BJ (cell line): ENCODE data around the gene JPT2. TPM values are rescaled to one million over a fixed set of nuclear protein-coding genes. Genes with fewer than 3 reads are reported as not detected.

Source experiments
- CTCF ChIA-PET: fragments of 350-600 bp; formaldehyde crosslinking; extraction: SDS; loops from one replicate; lab custom pipeline; 2021; ENCODE audit warnings: antibody characterized with exemption, inconsistent platforms; lab: Yijun Ruan, JAX
- POLR2A ChIA-PET: fragments of 300-600 bp; sonication (Branson Sonifier 250); formaldehyde crosslinking; extraction: SDS; loops from one replicate; lab custom pipeline; 2021; ENCODE audit warnings: antibody characterized with exemption; lab: Charles Lee
- DNase-seq: peaks from one replicate; pipeline ENCODE4 v3.0.0-alpha.2; 2011; ENCODE audit warnings: low read depth
- H3K27me3 ChIP-seq: 2 replicates; pipeline ENCODE4 v1.6.0; 2011; ENCODE audit warnings: low read length; ENCODE audit not compliant: control insufficient read depth, insufficient read depth
- H3K36me3 ChIP-seq: 2 replicates; pipeline ENCODE4 v1.5.1; 2011; ENCODE audit warnings: low read length; ENCODE audit not compliant: control insufficient read depth, insufficient read depth
- H3K4me3 ChIP-seq: 2 replicates; pipeline ENCODE4 v1.5.1; 2011; ENCODE audit warnings: low read depth, mild to moderate bottlenecking, control low read depth, low read length
- CTCF ChIP-seq: IDR thresholded peaks from 2 replicates; pipeline ENCODE4 v1.5.1; 2011; ENCODE audit warnings: low read depth, mild to moderate bottlenecking, control low read depth, inconsistent platforms, low read length, moderate library complexity; ENCODE audit not compliant: insufficient read depth
- polyA plus RNA-seq: library from polyadenylated mRNA; depleted of rRNA; stranded (reverse); fragments of >200 nt; gene quantifications from 2 replicates; pipeline ENCODE4 v1.2.3, GENCODE V29; 2011; rRNA removed
- small RNA-seq: library from RNA; depleted of rRNA; stranded (forward); fragments of <200 nt; gene quantifications from one replicate; pipeline ENCODE3, GENCODE V24; 2012; ENCODE audit warnings: low replicate concordance, low read depth; ENCODE audit not compliant: insufficient read length

Gene JPT2
- polyA plus RNA-seq, 1 experiment: 46.2 TPM

GRCh38 chr16:1747934-1748333, 69.9 kb downstream of the JPT2 start:
- DNase-seq: no peak
- TF ChIP-seq CTCF: no peak
- POLR2A ChIA-PET: no interaction called here
- Histone ChIP-seq H3K4me3 (no peak overlapping the region), H3K36me3 (peaks cover 41% of the 10 kb centered on the region), H3K27me3 (no peaks in the 10 kb centered on the region)
- CTCF ChIA-PET: no interaction called here

- POLR2A ChIA-PET: no interaction called here
- peaks cover 32% of the 10 kb centered on the region for H3K36me3 ChIP-seq
- H3K27me3 ChIP-seq: no peaks in the 10 kb centered on the region
- H3K4me3 ChIP-seq: no peak overlapping the region
- DNase-seq: no peak
- TF ChIP-seq CTCF: no peak
- CTCF ChIA-PET: interaction anchor here (0.6 to 1.0 kb wide), 2 partner anchors 15 to 52 kb away, joined by 4 read pairs; no protein-coding TSS in a partner anchor
Observed at GRCh38 chr16:1749152-1750117, 71.4 kb downstream of the JPT2 start.

Small RNA genes within 50 kb of the gene (small RNA-seq; reads per million reads assigned to genes)
- not detected for gene MIR3177

Other genes with a start within 250 kb of the JPT2 start
- gene PERCC1, start 247.2 kb upstream of the JPT2 start, polyA plus RNA-seq: not detected in 2 replicates
- 0.04 and 0.23 TPM in 2 replicates for gene CCDC154, start 233.7 kb upstream of the JPT2 start, polyA plus RNA-seq
- gene CLCN7, start 203.3 kb upstream of the JPT2 start, polyA plus RNA-seq: 19.6 and 36.4 TPM in 2 replicates
- not detected in 2 replicates for gene PTX4, start 189.3 kb upstream of the JPT2 start, polyA plus RNA-seq
- 8.1 and 15.9 TPM in 2 replicates for gene TELO2, start 184.9 kb upstream of the JPT2 start, polyA plus RNA-seq
- gene TMEM204, start 144.6 kb upstream of the JPT2 start, polyA plus RNA-seq: 42.4 and 81.9 TPM in 2 replicates
- gene IFT140, start 66.2 kb upstream of the JPT2 start, polyA plus RNA-seq: 5.3 and 10.4 TPM in 2 replicates
- gene CRAMP1, start 65.9 kb upstream of the JPT2 start, polyA plus RNA-seq: 5.2 and 8.0 TPM in 2 replicates
- 12.3 and 22.5 TPM in 2 replicates for gene MAPK8IP3, start 27.9 kb downstream of the JPT2 start, polyA plus RNA-seq
- gene NME3, start 93.3 kb downstream of the JPT2 start, polyA plus RNA-seq: 20.3 and 34.3 TPM in 2 replicates
- gene EME2, start 94.5 kb downstream of the JPT2 start, polyA plus RNA-seq: 2.9 and 4.0 TPM in 2 replicates
- 64.2 and 69.6 TPM in 2 replicates for gene MRPS34, start 94.9 kb downstream of the JPT2 start, polyA plus RNA-seq
- 15.0 and 36.5 TPM in 2 replicates for gene SPSB3, start 104.3 kb downstream of the JPT2 start, polyA plus RNA-seq
- gene NUBP2, start 104.7 kb downstream of the JPT2 start, polyA plus RNA-seq: 27.9 and 38.0 TPM in 2 replicates
- gene IGFALS, start 115.4 kb downstream of the JPT2 start, polyA plus RNA-seq: not detected in 2 replicates
- gene HAGH, start 148.5 kb downstream of the JPT2 start, polyA plus RNA-seq: 32.2 and 51.6 TPM in 2 replicates
- 52.5 and 53.1 TPM in 2 replicates for gene FAHD1, start 148.9 kb downstream of the JPT2 start, polyA plus RNA-seq
- 0.25 and 0.28 TPM in 2 replicates for gene MEIOB, start 193.9 kb downstream of the JPT2 start, polyA plus RNA-seq
- gene HS3ST6, start 240.1 kb downstream of the JPT2 start, polyA plus RNA-seq: not detected in 2 replicates